ENCODE measurements around the gene DIP2A.

DNA sequence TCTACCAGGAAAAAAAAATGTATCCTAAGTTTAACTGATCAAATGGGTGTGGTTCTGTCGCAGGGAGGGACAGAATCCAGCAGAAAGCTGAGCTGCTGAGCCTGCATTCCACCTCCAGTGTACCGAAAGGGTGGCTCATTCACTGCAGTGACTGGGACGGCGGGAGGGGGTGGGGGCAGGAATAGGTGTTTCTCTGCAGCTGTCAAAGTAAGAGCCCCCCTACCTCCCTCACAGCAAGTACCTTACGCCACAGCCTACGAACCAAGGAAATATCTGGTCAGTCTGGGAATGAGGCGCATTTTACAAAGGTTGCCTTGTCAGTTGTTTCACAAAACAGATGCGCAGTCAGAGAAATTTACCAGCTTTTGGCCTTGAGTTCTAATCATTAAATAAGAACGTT is 144.5 kb downstream of the DIP2A start:
- no peak for TF ChIP-seq FOXP2 (optimal IDR thresholded peaks at IDR 0.05; ENCODE audit: control extremely low read depth, extremely low read length, insufficient read depth)
- TF ChIP-seq POLR2AphosphoS5 (IDR thresholded peaks at IDR 0.05; ENCODE audit: borderline replicate concordance, low read depth, low read length), result no peak
- TF ChIP-seq EZH2 (IDR thresholded peaks at IDR 0.05), result no peak
